Measurements from ENCODE around the gene MMAB.

Gene MMAB

GRCh38 chr12:109567296-109567695, 6.0 kb downstream of the MMAB start:
- no peak for FAIRE-seq
- no peak for DNase-seq (ENCODE audit: insufficient read length, low spot score)
- no peak for TF ChIP-seq POLR2A (IDR thresholded peaks at IDR 0.05; ENCODE audit: low read depth, low read length)

- FAIRE-seq (no peak), DNase-seq (ENCODE audit: insufficient read length, low spot score) (no peak)
- TF ChIP-seq POLR2A (IDR thresholded peaks at IDR 0.05; ENCODE audit: low read depth, low read length) = no peak
Measured at GRCh38 chr12:109566424-109566823, 6.9 kb downstream of the MMAB start.

- DNase-seq (ENCODE audit: insufficient read length, low spot score) (no peak), FAIRE-seq (no peak)
- no peak for TF ChIP-seq POLR2A (IDR thresholded peaks at IDR 0.05; ENCODE audit: low read depth, low read length)
Measured at GRCh38 chr12:109563291-109564284, 9.7 kb downstream of the MMAB start.

GRCh38 chr12:109562871-109563270, 10.4 kb downstream of the MMAB start:
- DNase-seq (ENCODE audit: insufficient read length, low spot score) (no peak), FAIRE-seq (no peak)
- no peak for TF ChIP-seq POLR2A (IDR thresholded peaks at IDR 0.05; ENCODE audit: low read depth, low read length)

- TF ChIP-seq POLR2A (IDR thresholded peaks at IDR 0.05; ENCODE audit: low read depth, low read length) = no peak
- no peak for DNase-seq (ENCODE audit: insufficient read length, low spot score)
- no peak for FAIRE-seq
Measured at GRCh38 chr12:109561711-109562030, 11.6 kb downstream of the MMAB start.

- DNase-seq (ENCODE audit: insufficient read length, low spot score) (no peak), FAIRE-seq (no peak)
- TF ChIP-seq POLR2A (IDR thresholded peaks at IDR 0.05; ENCODE audit: low read depth, low read length) = no peak
Measured at GRCh38 chr12:109560867-109561710, 12.2 kb downstream of the MMAB start.

GRCh38 chr12:109559601-109560000, 13.7 kb downstream of the MMAB start:
- no peak for TF ChIP-seq POLR2A (IDR thresholded peaks at IDR 0.05; ENCODE audit: low read depth, low read length)
- DNase-seq (ENCODE audit: insufficient read length, low spot score) (no peak), FAIRE-seq (no peak)

- no peak for DNase-seq (ENCODE audit: insufficient read length, low spot score)
- no peak for TF ChIP-seq POLR2A (IDR thresholded peaks at IDR 0.05; ENCODE audit: low read depth, low read length)
- FAIRE-seq = no peak
Measured at GRCh38 chr12:109559200-109559505, 14.2 kb downstream of the MMAB start.

GRCh38 chr12:109558374-109559199, 14.7 kb downstream of the MMAB start:
- FAIRE-seq (no peak), DNase-seq (ENCODE audit: insufficient read length, low spot score) (no peak)
- no peak for TF ChIP-seq POLR2A (IDR thresholded peaks at IDR 0.05; ENCODE audit: low read depth, low read length)

- DNase-seq (ENCODE audit: insufficient read length, low spot score) (no peak), FAIRE-seq (no peak)
- TF ChIP-seq POLR2A (IDR thresholded peaks at IDR 0.05; ENCODE audit: low read depth, low read length) = no peak
Measured at GRCh38 chr12:109557805-109558204, 15.5 kb downstream of the MMAB start.

- TF ChIP-seq POLR2A (IDR thresholded peaks at IDR 0.05; ENCODE audit: low read depth, low read length) = no peak
- DNase-seq (ENCODE audit: insufficient read length, low spot score) (no peak), FAIRE-seq (no peak)
Measured at GRCh38 chr12:109557200-109557599, 16.1 kb downstream of the MMAB start.

GRCh38 chr12:109555431-109556315, 17.6 kb downstream of the MMAB start:
- FAIRE-seq (no peak), DNase-seq (ENCODE audit: insufficient read length, low spot score) (no peak)
- no peak for TF ChIP-seq POLR2A (IDR thresholded peaks at IDR 0.05; ENCODE audit: low read depth, low read length)

- DNase-seq (ENCODE audit: insufficient read length, low spot score) (no peak), FAIRE-seq (no peak)
- TF ChIP-seq POLR2A (IDR thresholded peaks at IDR 0.05; ENCODE audit: low read depth, low read length) = no peak
Measured at GRCh38 chr12:109554761-109555160, 18.5 kb downstream of the MMAB start.
